Mucosa of descending colon (tissue), 3 donors: Measurements from ENCODE around the gene PADI2. TPM values are rescaled to one million over a fixed set of nuclear protein-coding genes. Genes with fewer than 3 reads are reported as not detected.

Experiments used
- ATAC-seq: fragments of 200-7000 bp; cut with Tn5 transposase; one replicate; pipeline ENCODE4 v1.9.1; 2020; ENCODE audit warnings: mild to moderate bottlenecking, moderate library complexity
- DNase-seq, 3 donors: peaks; one replicate each; pipeline ENCODE4 v3.0.0-alpha.2; 2020
- H3K36me3 ChIP-seq: fragments of 200-600 bp; one replicate; pipeline ENCODE4 v1.8.0; 2021; ENCODE audit warnings: low read depth, mild to moderate bottlenecking
- H3K4me1 ChIP-seq: fragments of 200-600 bp; one replicate; pipeline ENCODE4 v1.8.0; 2021; ENCODE audit warnings: low read depth, mild to moderate bottlenecking
- H3K4me3 ChIP-seq: fragments of 200-600 bp; one replicate; pipeline ENCODE4 v1.8.0; 2021; ENCODE audit warnings: mild to moderate bottlenecking
- H3K9me3 ChIP-seq: fragments of 200-600 bp; one replicate; pipeline ENCODE4 v1.8.0; 2021; ENCODE audit warnings: mild to moderate bottlenecking
- CTCF ChIP-seq: fragments of 200-600 bp; IDR thresholded peaks from one replicate; pipeline ENCODE4 v1.8.0; 2022; ENCODE audit warnings: antibody characterized with exemption, mild to moderate bottlenecking
- intact Hi-C, 2 donors: fragments of 100-400 bp; cut with DNase I in 1 of 2; cut with micrococcal nuclease in 1 of 2; formaldehyde crosslinking; loops; one replicate each; pipeline versions ENCODE4 v1.11.0 to v1.11.1; 2022; cut with DNase I, micrococcal nuclease
- total RNA-seq, 3 donors: library from RNA; stranded (reverse); fragmentation: NEBNext Ultra II Directional in 2 of 3; extraction: Animal tissue kit (Norgen Biotek cat#: 25700) in 2 of 3; gene quantifications; one replicate each; pipeline versions ENCODE4 v1.2.1 to v1.2.4, GENCODE V29; 2021 to 2023
- donor health status: DM: no; HTN: no; CAD: no; lungs with moderate emphysema.
- donor health status: DM: no; HTN: no; CAD: no.
- donor health status: DM: no; HTN: yes; CAD: no.

PADI2 gene
- total RNA-seq, 3 donors from 2014 or later = 105 to 398 (median 163) TPM

GRCh38 chr1:17028662-17029188 is 90.5 kb downstream of the PADI2 start:
- intact Hi-C loops = no loop called here
- DNase-seq (no peak), ATAC-seq (no peak)
- Histone ChIP-seq H3K36me3 (peaks cover 13% of the 10 kb centered on the region), H3K4me1 (no peaks in the 10 kb centered on the region), H3K9me3 (no peaks in the 10 kb centered on the region), H3K4me3 (no peak overlapping the region)
- no peak for TF ChIP-seq CTCF

GRCh38 chr1:17027900-17028299 is 91.4 kb downstream of the PADI2 start:
- no peak for TF ChIP-seq CTCF
- DNase-seq (no peak), ATAC-seq (no peak)
- H3K36me3 ChIP-seq = peaks cover 7% of the 10 kb centered on the region
- no peaks in the 10 kb centered on the region for H3K4me1 ChIP-seq
- H3K9me3 ChIP-seq = no peaks in the 10 kb centered on the region
- intact Hi-C loops = no loop called here
- no peak overlapping the region for H3K4me3 ChIP-seq

- TF ChIP-seq CTCF = no peak
- peak; percentile 29 for ATAC-seq
- intact Hi-C loops = no loop called here
- no peaks in the 10 kb centered on the region for H3K9me3 ChIP-seq
- H3K4me1 ChIP-seq = no peaks in the 10 kb centered on the region
- H3K4me3 ChIP-seq = no peak overlapping the region
- peaks cover 5% of the 10 kb centered on the region for H3K36me3 ChIP-seq
- DNase-seq = no peak
Observed at GRCh38 chr1:17027403-17027802, 91.8 kb downstream of the PADI2 start.

- ATAC-seq = no peak
- intact Hi-C loops = no loop called here
- no peaks in the 10 kb centered on the region for H3K4me1 ChIP-seq
- H3K4me3 ChIP-seq = no peak overlapping the region
- DNase-seq = no peak
- H3K36me3 ChIP-seq = peaks cover 19% of the 10 kb centered on the region
- H3K9me3 ChIP-seq = no peaks in the 10 kb centered on the region
- TF ChIP-seq CTCF = no peak
Observed at GRCh38 chr1:17024721-17025120, 94.5 kb downstream of the PADI2 start.

- peaks cover 19% of the 10 kb centered on the region for H3K36me3 ChIP-seq
Observed at GRCh38 chr1:17023573-17023972, 95.7 kb downstream of the PADI2 start.

More at GRCh38 chr1:17023573-17023972, 95.7 kb downstream of the PADI2 start:
- TF ChIP-seq CTCF = no peak
- no peak for DNase-seq
- intact Hi-C loops = no loop called here
- Histone ChIP-seq H3K4me3 (no peak overlapping the region), H3K4me1 (no peaks in the 10 kb centered on the region), H3K9me3 (no peaks in the 10 kb centered on the region)
- ATAC-seq = no peak
